Raji (cell line): Measurements from ENCODE around the gene GEMIN7.

Source experiments
- POLR2A ChIP-seq: IDR thresholded peaks from 2 replicates; pipeline ENCODE4 v1.6.1; 2011; ENCODE audit warnings: low read depth, low read length, control low read depth; ENCODE audit not compliant: insufficient read depth

The GEMIN7 gene

DNA sequence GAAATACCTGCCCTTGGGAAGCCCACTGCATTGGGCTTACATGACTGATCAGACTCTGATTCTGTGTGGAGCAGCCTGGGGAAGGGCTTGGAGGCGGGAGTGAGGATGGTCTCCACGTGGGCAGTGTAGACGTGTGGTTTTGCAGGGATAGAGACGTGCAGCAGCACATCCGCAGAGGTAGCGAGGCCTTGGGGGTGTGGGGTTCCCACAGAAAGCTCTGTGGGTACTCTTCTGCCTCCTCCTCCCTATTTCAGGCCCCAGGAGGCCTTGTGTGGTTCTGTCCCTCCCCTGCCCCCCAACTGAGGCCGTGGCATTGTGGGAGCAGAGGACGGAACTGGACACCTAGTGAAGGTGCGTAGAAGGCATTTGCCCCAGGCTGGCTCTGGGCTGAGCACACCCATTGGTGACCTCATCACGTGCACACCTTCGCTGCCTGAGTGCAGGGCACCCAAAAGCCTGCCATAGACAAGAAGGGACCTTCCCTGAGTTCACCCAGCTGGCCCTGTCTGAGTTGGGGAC is 42.8 kb downstream of the GEMIN7 start:
- TF ChIP-seq POLR2A, result no peak

DNA sequence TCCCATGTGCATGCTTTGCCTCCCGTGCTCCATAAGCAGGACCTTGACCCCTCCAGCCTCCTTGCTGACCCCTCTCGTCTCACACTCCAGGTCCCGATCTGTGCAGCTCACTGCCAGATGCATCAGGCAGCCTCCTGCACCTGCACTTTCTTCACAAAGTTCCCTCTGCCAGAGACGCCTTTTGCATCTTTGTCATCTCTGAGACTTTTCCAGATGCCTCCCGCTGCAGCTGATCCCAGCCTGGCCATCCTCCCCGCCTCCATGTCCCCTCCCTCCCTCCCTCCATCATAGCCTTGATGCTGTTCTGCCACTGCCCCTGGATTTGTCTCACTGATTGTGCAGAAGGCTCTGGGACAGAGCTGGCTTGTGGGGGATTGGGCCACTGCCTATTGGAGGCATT is 43.8 kb downstream of the GEMIN7 start:
- no peak for TF ChIP-seq POLR2A

DNA sequence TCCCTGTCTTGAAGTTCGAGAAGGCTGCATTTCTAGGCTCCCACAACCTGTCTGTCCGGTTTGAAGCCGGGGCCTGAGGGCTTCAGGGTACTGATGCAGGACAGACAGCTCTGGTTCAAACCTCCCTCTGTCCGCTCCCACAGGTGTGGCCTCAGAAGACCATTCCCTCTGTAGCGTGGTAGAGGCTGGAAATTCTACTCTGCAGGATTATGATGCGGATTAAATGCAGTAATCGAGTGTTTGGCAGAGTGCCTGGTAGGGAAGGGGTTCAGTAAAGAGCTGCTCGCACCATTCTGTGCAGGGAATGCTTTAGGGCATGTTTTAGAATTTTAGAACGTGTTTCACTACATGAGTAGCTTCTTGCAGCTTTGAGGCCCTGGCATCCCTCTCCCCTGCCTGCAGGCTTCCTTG is 44.4 kb downstream of the GEMIN7 start:
- no peak for TF ChIP-seq POLR2A

DNA sequence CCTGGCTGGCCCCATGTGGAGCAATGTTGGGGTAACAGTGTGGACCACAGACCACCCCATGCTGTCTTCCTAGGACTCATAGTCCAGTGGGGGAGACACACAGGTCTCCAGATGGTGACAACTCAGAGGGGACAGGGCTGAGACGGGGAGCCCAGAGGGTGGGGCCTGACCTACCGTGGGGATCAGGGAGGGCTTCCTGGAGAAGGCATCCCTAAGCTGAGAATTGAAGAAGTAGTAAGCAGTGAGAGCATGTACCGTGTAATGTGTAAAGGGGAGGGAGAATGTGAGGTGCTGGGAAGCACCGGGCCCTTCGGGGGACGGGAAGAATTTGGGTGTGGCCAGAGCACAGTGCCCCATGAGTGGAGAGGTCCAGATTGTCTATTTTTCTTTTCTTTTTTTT is 45.0 kb downstream of the GEMIN7 start:
- TF ChIP-seq POLR2A, result no peak

DNA sequence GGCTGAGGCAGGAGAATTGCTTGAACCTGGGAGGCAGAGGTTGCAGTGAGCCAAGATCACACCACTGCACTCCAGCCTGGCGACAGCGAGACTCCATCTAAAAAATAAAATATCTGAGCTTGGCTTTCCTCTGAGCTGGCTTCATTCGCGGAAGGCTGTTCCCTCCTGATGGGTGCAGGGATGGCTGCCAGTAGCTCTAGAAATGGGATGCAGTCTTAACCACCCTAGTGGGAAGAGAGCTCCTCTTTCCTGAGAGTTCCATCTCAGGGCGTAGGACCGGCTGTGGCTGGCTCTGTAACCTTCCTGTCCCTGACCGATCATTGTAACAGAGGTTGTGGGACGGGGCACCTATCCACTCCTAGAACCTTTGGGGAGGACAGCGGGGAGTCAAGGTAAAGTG is 46.3 kb downstream of the GEMIN7 start:
- no peak for TF ChIP-seq POLR2A

DNA sequence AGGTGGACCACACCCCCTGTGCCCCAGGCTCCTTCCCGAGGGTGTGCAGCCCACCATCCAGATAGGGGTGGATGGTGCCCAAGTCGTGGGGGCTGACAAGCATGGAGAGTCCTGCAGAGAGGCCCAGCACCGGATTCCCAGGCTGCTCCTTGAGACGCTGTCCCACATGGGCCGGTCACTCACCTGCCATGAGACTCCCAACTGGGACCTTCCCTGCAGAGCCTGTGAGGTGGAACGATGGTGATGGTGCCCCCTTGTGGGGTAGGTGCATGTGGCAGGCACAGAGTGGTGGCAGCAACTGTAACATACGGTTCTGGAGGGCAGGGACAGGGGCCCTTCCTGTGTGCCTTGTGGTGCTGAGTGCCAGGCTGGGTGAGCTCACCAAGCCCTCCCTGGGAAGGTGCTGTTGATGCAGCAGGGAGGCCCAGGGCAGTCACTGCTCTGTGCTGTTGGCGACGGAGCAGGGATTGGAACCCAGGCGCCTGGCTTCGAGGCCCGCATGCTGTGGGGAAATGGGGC is 47.0 kb downstream of the GEMIN7 start:
- no peak for TF ChIP-seq POLR2A

DNA sequence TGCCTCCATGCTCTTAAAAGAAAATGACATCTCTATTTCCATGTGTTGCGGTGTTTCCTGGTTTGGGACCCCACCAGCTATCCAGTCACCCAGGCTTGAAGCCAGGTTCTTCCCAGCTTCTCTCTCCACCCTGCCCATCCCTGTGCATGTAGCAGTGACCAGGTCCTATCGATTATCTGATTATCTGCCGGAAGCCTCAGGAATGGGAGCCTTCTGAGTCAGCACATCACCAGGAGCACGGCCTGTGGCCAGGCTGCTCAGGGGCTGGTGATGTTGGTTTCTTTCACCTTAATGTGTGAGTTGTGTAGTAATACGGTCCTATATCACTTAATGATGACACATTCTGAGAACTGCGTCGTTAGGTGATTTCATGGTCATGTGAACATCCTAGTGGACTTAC is 47.6 kb downstream of the GEMIN7 start:
- no peak for TF ChIP-seq POLR2A

DNA sequence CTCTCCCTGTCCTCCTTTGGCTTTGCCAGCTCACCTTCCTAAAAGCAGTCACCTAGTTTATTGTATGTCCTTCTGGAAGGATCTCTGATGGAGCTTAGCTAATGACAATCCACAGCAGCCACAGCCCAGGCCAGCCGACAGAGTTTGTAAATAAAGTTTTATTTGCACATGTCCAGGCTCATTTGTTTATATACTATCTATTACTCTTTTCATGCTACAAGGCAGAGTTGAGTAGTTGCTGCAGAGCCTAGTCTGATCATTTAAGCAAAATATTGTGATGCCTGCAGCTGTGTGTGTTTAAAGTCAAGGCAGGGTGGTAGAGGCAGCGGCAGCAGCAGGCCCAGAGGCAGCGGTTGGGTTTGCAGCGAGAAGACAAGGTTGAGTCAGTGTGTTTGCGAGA is 49.1 kb downstream of the GEMIN7 start:
- no peak for TF ChIP-seq POLR2A

DNA sequence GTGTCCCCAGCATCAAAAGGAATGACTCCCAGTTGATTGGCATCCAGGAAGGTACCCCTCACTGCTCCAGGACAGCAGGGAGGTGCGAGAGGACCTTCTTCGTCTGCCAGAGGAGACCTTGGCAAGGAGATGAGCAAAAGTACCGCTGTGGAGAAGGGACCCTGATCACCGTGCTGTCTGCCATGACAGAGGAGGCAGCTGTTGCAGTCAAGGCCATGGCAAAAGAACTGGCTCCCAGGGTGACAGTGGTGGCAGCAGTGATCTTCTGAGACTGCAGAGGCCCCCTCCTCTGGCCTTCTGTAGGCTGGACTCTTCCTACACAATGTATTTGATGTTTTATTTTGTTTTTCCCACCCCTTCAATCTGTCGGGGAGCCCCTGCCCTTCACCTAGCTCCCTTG is 49.7 kb downstream of the GEMIN7 start:
- TF ChIP-seq POLR2A, result no peak

DNA sequence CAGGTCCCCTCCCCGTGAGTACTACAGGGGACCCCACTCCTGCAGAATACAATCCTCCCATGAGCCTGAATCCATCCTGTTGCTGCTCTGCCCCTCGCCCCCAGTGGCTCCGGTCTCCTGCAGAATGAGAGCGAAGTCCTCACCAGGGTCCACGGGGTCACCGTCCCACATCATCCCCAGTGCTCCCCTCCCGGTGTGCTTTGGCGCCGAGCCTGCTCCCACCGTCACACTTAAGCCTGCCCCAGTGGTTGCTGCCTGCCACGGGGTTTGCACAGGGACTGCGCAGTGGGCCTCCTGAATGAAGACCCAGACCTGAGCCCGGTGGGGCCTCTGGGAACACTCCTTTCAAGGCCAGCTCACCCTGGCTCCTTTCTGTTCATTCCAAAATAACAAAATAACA is 51.2 kb downstream of the GEMIN7 start:
- TF ChIP-seq POLR2A, result no peak

DNA sequence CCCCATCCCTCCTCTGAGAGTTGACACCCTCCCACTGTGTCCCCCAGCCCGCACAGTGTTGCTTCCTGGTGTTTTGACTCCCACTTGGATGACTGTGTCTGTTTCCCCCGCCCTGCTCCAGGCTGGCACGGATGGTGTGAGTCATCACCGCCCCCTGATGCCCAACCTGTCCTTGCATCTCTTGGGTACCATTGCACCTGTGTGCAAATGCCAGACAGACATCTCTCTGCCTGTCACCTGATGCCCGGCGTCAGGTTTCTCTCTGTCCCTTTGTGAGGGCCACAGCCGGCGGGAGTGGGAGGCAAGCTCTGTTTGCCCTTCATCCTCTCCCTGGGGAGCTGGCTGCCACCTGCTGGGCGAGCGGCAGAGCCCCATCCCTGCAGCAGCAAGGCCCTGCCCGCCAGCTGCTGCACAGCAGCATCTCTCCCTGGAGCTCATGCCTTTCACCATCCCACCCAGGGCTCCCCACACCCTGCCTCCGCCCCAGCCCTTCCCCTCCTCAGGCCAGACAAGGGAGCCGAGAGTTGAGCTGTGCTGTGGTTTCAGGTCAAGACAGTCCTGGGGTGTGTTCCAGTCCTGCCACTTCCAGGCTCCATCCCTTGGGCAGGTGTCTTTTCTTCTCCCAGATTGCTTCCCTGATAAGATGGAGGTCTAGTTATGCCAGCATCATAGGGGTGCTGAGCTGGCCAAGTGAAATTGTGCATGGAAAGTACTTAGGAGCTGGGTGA is 52.0 kb downstream of the GEMIN7 start:
- no peak for TF ChIP-seq POLR2A

DNA sequence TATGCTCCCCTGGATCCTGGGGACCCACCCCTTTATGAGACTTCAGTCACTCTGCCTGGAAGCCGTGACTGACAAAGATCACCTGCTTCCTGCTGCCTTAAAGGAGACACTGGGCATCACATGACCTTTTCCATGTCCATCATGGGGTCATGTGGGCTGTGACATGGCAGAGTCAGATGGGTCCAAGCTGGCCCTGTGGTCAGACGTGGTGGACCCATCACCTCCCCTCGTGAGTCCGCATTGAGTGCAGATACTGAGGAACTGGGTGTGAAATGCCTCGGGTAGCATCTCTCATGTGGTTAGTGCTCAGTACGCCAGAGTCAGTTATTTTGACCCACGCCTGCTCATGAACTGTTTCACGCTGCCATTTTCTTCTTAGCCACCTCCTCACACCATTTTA is 54.6 kb downstream of the GEMIN7 start:
- no peak for TF ChIP-seq POLR2A

DNA sequence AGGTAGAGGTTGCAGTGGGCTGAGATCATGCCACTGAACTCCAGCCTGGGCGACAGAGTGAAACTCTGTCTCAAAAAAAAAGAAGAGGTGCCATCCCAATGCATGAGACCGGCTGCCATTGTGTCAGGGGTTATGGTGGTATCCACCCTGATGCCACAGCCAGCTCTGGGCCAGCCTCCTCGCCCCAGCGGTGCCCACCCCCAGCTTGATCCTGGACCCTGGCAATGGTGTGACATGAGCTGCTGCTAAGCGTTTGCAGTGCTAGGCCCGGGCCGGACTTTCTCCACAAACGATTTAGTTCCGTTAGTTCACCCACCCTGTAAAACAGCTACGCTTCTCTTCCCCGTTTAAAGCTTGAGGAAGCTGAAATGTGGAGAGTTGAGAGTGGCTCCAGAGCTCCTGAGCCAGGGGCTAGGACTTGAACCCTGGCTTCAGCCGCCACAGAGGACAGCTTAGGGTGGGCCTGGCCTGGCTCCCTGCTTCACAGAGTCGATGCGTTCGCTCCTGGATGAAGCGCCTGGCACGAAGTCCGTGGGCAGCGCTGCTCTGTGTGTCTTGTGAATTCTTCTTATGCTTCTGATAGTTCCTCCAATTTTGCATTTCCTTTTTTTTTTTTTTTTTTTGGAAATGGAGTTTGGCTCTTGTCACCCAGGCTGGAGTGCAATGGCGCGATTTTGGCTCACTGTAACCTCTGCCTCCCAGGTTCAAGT is 56.3 kb downstream of the GEMIN7 start:
- no peak for TF ChIP-seq POLR2A

DNA sequence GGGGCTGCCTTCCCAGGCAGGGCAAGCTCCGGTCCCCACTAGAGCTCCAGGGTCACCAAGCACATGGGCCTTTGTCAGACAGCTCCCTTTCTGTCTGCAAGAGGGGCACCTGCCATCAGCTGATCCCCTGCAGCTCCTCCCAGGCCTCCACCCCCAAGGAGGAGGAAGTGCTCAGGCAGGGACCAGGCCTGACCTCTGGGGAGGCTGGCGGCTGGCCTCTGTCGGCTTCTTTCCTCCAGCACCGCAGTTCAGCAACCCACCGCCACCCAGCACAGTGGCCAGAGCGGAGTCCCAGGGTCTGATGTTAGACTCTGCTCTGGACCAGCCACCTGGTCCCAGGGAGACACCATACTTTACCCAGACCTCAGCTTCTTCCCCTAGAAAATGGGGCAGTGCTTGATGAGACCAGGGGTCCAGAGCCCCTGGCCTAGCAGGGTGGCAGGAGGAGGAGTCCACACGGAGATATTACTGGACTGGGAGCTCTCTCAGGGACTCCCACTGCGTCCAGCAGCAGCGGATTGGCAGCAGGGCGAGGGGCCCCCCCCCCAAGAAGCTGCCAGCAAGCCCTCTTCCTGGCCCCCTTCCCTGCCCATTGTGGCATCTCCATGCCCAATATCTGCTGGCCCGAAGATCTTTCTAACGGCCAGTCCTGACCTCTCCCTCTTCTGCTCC is 57.6 kb downstream of the GEMIN7 start:
- TF ChIP-seq POLR2A, result no peak

DNA sequence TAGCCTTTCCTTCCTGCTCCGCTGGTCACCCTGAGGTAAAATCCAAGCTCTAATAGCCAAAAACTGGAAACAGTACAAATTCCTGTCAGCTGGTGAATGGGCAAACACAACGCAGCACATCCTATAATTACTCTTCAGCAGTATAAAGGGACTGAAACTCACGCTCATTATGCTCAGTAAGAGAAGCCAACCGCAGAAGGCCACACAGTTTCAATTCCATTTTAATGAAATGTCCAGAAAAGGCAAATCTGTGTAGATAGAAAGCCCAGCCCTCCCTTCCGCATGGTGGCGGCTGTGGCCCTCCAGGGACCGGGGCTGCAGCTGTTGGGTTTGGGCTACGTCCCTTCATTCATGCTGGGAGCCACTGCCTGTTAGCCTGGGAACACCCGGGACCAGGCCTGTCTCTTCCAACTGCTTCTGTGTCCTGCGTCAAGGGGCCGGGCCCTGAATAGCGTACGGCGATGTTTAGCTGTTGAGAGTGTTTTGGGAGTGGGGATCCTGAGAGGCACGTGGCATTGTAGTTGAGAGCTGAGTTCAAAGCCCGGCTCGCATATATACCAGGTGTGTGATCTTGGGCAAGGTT is 58.2 kb downstream of the GEMIN7 start:
- no peak for TF ChIP-seq POLR2A
